UCSD-AML1 (cell line): ENCODE data around the gene TCAIM.

Source experiments
- DNase-seq: peaks from one replicate; lab custom pipeline; 2025; ENCODE audit not compliant: unreplicated experiment; lab: John Stamatoyannopoulos, UW

The TCAIM gene

DNA sequence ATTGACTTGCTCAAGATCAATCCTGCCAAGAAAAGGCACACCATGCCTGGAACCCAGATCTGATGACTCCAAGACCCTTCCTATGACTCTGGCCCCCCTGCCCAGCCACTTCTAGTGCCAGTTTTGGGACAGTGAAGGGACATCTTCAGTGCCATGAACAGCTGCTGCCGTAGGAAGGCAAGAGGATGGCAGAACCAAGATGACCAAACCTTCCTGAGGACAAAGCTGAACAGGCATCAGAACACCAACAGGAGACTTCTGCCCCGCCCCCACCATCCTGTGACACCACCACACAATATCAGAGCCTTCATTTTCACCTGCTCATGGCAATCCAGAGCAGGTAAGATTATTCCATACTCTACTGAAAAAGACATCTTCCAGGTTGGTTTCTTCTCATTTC is 105.9 kb downstream of the TCAIM start:
- no peak for DNase-seq

DNA sequence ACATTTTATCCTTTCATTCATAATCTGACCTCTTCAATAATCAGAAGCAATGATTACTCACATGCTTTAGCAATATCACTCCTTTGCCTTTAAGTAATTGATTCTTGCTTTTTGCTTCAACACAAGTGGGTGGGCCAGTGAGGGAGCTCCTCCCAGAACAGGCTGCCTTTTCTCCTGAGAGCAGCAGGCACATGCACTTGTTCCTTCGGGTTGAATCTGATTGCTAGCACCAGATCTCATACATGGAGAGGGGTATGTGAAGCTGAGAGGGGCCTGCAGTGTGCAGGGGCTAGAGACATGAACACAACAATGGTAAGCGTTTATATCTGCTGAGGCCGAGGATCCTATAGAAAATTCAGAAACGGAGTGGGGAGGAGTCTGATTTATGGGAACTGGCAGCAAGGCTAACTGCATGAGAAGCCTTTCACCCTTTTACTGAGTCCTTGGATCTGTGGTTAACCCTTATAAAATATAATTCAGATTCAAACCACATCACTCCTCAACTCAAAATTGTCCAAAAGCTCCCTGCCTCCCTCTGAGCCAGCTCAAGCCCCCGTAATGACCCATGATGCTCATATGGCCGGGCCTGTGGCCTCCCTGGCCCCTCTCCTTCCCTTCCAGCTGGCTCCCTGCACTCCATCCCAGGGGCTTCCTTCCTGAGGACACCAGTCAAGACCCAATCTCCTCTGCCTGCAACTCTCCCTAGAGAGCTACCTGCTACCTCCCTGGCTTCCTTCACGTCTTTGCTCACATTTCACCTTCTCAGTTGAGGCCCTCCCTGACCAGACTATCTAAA is 106.5 kb downstream of the TCAIM start:
- DNase-seq = no peak

DNA sequence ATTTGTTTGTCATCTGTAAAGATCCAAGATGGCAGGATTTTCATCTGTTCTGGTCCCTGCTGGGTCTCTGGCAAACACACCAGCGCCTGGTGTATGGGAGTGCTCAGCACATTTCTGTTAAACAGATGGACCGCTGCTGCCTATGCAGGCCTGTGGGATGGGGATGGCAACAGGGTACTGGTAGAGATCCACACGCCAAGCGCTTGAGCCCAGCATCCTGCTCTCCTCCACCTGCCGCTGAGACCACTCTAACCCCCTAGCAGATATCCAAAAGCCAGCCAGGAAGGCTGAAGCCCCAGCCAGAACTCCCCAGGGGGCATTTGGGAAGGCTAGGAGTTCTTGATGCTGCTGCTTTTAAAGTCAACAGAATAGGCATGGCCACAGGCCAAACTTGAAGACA is 107.2 kb downstream of the TCAIM start:
- DNase-seq = no peak

DNA sequence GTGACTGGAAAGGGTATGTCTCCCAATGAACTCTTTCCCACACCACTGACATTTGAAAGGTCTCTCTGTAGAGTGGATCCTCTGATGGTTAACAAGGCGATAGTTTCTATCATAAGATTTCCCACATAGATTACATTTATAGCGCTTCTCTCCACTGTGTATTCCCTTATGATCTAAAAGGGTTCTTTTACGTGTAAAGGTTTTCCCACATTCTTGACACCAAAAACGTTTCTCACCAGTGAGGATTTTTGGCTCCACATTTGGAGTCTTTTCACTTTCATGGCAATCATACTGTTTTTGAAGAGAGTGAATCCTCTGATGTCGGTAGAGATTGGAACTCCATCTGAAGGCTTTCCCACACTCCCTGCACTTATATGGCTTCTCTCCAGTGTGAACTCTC is 108.4 kb downstream of the TCAIM start:
- DNase-seq = no peak

DNA sequence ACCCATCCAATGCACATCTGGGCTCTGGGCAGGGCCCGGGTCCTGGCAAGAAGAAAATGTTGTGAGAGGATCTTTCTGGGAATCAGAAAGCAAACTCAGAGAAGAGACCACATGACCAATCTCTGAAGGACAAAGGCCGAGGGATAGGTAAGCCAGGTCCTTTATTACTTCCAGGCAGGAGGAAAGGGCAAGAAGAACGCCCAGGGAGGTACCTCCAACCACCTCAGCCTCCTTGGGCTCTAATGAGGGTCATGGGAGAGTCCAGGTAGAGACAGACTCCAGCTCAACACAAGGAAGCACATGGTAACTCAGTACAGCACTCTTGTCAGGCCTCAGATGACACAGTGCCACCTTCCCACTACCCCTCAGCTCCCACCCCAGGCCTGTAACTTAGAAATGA is 112.9 kb downstream of the TCAIM start:
- no peak for DNase-seq

DNA sequence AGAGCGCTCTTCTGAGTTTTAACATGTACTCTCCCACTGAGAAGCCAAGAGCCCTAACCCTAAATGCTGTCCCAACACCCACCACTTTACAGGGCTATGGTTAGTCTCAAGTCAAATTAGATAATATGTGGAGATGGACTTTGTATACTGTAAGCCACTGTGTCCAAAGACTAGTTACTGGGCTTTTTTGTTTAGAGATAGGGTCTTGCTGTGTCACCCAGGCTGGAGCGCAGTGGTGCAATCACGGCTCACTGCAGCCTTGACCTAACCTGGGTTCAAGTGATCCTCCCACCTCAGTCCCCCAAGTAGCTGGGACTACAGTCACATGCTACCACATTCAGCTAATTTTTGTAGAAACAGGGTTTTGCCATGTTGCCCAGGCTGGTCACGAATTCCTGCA is 115.7 kb downstream of the TCAIM start:
- no peak for DNase-seq

DNA sequence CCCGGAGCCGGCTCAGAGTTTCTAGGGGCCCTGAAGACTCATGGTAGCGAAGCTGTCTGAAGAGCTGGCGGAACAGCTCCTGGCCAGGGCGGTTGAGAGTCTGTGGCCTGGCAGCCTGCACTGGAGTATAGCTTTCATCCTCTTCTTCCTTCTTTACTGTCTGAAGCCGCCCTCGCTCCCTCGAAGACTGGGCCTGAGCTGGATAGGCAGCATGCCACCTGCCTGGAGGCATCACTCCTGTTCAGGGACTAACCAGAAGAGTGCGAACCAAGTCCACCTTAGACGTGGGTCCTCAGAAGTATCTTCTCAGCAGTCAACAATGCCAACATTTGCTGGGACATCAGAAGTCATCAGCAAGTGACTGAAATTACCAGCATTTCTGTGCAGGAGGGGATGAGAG is 116.8 kb downstream of the TCAIM start:
- DNase-seq = no peak
